Stimulated activated CD8-positive, alpha-beta memory T cell treated with anti-CD3 and anti-CD28 coated beads, Interleukin-2, amount 100 ng/mL, for 1 hour (primary cell): Measurements from ENCODE around the gene MMP10.

Experiments
- DNase-seq, 2 donors: peaks; one replicate each; pipeline ENCODE4 v3.0.0-alpha.2; 2020; ENCODE audit warnings: low read depth in 2 of 2

MMP10 gene

GRCh38 chr11:102780491-102780918, at the start of gene MMP10:
MMP10 (minus strand) TSS chr11:102780628; CDS start chr11:102780591, 37 bp downstream.
- DNase-seq: no peak

GRCh38 chr11:102829316-102830000, 49.0 kb upstream of the MMP10 start:
- DNase-seq: no peak

- DNase-seq: no peak
Measured at GRCh38 chr11:102824556-102824955, 44.1 kb upstream of the MMP10 start.

- no peak for DNase-seq
Measured at GRCh38 chr11:102819491-102819890, 39.1 kb upstream of the MMP10 start.

- DNase-seq: no peak
Measured at GRCh38 chr11:102813484-102813883, 33.1 kb upstream of the MMP10 start.

- no peak for DNase-seq
Measured at GRCh38 chr11:102812188-102812587, 31.8 kb upstream of the MMP10 start.

GRCh38 chr11:102810950-102811660, 30.7 kb upstream of the MMP10 start:
- DNase-seq: no peak

- DNase-seq: no peak
Measured at GRCh38 chr11:102809971-102810370, 29.5 kb upstream of the MMP10 start.

GRCh38 chr11:102807921-102808320, 27.5 kb upstream of the MMP10 start:
- DNase-seq: no peak

GRCh38 chr11:102806296-102806695, 25.9 kb upstream of the MMP10 start:
- DNase-seq: no peak

- no peak for DNase-seq
Measured at GRCh38 chr11:102802341-102802740, 21.9 kb upstream of the MMP10 start.

GRCh38 chr11:102800767-102801166, 20.3 kb upstream of the MMP10 start:
- no peak for DNase-seq

GRCh38 chr11:102799681-102800340, 19.4 kb upstream of the MMP10 start:
- no peak for DNase-seq

- DNase-seq: no peak
Measured at GRCh38 chr11:102798012-102798746, 17.8 kb upstream of the MMP10 start, which contains the start of gene MMP1. MMP1 (minus strand) TSS chr11:102798160; CDS start chr11:102798092, 68 bp downstream.

GRCh38 chr11:102794382-102794781, 14.0 kb upstream of the MMP10 start:
- no peak for DNase-seq

- DNase-seq: no peak
Measured at GRCh38 chr11:102793677-102794290, 13.4 kb upstream of the MMP10 start.

GRCh38 chr11:102792604-102793003, 12.2 kb upstream of the MMP10 start:
- DNase-seq: no peak

GRCh38 chr11:102791271-102792036, 11.0 kb upstream of the MMP10 start:
- DNase-seq: no peak

GRCh38 chr11:102788334-102788995, 8.0 kb upstream of the MMP10 start:
- no peak for DNase-seq

GRCh38 chr11:102784380-102784779, 4.0 kb upstream of the MMP10 start:
- no peak for DNase-seq
